HG02642 (cell line): ENCODE results near the gene CDC42EP1.
"Not testable (repeated sequence)": the region's sequence is repeated elsewhere in the genome, so short reads cannot be mapped to it uniquely, and the experiment has no call there.

Experiments
- ATAC-seq: cut with Tn5 transposase; IDR thresholded peaks from one replicate; pipeline ENCODE4 v1.9.1; 2021; ENCODE audit warnings: mild to moderate bottlenecking; ENCODE audit not compliant: unreplicated experiment, poor library complexity

The CDC42EP1 gene, protein sequence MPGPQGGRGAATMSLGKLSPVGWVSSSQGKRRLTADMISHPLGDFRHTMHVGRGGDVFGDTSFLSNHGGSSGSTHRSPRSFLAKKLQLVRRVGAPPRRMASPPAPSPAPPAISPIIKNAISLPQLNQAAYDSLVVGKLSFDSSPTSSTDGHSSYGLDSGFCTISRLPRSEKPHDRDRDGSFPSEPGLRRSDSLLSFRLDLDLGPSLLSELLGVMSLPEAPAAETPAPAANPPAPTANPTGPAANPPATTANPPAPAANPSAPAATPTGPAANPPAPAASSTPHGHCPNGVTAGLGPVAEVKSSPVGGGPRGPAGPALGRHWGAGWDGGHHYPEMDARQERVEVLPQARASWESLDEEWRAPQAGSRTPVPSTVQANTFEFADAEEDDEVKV

DNA sequence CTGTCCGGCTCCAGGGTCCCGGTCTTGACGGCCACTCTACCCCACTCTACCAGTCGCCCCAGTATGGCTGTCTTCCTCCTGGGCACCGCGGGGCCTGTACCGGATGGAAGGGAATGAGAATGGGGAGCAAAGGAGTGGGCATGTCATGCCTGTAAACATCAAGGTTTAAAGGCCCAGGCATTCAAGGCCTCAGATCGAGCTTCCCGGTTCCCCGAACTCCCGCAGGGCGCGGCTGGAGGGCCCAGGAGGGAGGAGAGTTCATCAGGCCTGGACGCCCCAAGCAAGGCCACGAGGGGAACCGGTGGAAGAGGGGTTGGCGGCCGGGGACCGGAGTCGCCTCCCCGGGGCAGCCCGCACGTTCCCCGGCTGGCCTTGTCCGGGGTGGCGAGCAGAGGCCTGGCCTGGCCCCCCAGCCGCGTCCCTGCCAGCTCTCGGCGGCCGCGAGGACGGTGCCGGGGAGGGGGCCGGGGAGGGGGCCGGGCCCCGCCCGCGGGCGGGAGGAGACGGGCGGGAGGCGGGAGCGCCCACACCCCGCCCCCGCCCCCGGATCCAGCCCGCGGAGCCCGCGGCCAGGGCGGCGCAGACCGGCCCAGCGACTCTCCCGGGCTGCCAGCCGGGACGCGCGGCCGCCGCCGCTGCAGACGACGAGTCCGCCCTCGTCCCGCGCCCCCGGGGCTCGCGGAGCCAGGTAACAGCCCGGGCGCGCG lies at the start of gene CDC42EP1:
CDC42EP1 (plus strand) TSS at position 580 of the 707 bp plus-strand sequence. CDS start 5,870 bp downstream, outside the sequence.
- ATAC-seq, result no peak

DNA sequence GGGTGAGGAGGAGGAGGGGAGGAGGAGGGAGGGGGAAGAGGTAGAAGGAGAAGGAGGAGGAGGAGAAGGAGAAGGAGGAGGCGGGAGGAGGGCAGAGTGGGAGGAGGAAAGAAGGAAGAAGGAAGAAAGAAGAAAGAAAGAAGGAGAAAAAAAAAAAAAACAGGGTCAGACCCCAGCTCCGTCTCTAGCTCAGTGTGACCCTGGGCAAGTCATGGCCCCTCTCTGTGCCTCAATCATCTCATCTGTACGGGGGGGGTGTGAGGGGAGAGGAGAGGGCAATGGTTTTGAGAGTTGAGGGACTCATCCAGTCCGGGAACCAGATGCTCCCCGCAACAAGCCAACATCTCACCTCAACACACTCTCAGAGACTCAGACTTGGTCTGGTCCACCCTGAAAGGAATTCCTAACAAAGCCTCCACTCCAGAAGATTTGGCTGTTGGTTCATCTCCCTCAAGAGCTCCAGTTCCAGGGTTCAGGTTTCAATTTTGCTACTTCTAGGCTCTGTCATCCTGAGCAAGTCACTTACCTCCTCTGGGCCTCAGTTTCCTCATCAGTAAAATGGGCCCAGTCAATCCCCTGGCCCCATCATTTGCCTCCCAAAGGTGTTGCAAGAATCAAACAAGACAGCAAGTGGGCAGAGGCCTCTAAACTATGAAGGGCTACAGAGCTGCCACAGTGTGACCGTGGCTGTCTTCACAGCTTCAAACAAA lies 48.7 kb upstream of the CDC42EP1 start:
- ATAC-seq, result no peak

DNA sequence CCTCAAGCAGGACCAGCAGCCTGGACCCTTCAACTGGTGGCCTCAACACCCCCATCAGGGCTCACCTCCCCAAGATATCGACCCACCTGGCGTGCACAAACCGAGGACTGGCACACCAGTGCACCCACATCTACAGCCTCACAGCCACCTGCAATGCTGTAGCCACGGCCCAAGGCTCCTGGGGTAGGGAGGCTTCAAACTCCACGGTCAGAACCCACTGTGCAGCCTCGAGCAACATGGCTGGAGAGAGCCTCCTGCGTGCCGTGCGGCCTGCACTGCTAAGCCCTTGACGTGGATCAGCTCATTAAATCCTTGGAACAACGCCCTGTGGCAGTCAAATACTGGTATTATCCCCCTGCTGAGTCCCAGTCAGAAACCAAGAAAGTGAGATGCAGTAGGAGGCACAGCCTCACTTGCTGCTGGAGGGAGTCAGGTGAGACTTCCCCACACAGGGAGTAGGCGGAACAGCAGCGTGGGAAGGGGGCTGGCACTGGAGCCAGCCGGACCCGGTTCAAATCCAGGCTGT lies 45.7 kb upstream of the CDC42EP1 start:
- no peak for ATAC-seq

DNA sequence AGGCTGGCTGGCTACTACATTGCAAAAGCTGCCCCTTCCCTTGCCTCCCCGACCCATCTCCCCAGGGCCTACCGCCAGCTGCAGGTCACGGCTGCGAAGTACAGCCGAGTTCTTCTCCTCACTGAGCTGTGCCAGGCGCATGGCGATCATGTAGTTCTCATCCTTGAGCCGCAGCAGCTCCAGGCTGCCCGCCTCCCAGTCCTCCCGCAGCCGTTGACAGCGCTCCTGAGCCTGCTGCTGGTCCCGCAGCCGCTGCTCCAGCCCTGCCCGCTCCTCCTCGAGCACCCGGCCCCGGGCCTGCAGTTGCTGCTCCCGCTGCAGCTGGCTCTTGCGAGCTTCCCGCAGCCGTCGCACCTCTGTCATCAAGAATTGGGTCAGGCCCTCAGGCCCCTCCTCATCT lies 44.4 kb upstream of the CDC42EP1 start:
- ATAC-seq, result no peak

DNA sequence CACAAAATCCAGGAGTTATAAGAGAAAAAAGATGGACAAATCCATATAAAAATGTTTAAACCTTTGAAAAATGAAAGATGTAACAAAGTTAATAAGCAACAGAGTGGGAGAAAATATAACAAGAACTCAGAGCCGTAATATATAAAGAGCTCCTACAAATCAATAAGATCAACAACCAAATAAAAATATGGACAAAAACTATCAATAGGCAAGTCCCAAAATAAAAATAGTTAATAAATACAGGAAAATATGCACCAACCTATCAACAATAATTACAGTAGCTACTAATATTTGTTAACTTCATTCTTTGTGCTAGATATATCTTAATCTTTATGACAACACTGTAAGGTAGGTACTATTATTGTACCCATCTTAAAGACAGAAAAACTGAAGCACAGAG lies 43.8 kb upstream of the CDC42EP1 start:
- ATAC-seq, result no peak

DNA sequence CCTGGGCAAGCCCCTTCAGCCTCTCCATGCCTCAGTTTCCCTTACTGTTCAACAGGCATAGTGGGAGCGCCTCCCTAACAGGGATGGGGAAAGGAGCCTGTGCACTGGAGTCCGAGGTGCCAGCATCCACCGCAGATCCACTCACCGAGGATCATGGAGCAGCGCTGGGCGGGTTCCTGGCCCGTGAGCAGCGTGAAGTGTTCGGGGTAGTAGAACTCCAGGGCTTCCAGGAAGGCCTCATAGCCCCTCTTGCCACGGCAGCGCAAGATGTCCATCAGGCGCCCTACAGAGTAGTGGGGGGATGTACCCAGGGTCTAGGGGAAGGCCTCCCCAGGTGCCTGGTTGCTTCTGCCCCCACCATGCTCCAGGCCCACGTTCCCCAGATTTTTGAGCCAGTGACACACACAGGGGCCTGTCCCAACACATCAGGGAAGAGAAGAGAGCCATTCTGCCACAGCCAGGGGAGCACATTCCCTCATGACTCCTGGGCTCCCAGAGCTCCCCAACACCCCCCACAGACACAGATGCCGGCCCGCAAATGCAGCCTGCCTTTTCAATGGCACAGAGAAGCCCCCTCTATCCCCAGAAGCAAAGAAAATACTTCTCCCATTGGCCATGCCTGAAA lies 42.3 kb upstream of the CDC42EP1 start:
- no peak for ATAC-seq

DNA sequence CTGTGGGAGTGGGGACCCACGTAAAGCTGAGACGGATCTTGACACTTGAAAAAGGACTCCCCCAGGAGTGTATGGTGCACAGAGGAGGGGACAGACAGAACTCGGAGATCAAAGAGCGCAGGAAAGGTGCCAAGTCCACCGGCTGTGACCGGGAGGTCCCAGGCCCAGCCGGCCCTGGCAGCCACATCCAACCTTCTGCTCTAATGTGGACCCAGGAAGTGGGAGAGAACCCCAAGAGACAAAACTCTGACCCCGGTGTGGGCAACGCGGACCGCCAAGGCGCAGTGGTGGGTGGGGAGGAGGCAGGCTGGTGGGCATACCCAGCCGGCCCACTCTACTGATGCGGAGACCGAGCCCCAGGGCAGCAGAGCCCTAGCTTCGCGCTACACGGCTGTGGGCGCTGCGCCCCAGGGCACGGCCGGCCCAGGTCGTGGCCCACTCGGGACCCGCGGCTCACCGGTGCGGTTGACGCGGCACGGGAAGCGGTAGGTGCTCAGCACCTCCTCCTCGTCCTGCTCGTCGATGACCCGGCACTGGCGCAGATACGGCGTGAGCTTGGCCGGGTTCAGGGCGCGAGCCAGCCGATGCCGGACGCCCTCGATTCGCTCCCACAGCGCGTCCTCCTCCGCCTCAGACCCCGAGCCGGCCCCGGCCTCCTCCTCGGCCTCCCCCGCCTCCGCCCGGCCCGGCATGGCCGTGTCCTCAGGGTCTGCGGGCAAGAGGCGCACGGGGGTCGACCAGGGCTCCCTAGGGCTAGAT lies 41.6 kb upstream of the CDC42EP1 start:
- ATAC-seq, result no peak

DNA sequence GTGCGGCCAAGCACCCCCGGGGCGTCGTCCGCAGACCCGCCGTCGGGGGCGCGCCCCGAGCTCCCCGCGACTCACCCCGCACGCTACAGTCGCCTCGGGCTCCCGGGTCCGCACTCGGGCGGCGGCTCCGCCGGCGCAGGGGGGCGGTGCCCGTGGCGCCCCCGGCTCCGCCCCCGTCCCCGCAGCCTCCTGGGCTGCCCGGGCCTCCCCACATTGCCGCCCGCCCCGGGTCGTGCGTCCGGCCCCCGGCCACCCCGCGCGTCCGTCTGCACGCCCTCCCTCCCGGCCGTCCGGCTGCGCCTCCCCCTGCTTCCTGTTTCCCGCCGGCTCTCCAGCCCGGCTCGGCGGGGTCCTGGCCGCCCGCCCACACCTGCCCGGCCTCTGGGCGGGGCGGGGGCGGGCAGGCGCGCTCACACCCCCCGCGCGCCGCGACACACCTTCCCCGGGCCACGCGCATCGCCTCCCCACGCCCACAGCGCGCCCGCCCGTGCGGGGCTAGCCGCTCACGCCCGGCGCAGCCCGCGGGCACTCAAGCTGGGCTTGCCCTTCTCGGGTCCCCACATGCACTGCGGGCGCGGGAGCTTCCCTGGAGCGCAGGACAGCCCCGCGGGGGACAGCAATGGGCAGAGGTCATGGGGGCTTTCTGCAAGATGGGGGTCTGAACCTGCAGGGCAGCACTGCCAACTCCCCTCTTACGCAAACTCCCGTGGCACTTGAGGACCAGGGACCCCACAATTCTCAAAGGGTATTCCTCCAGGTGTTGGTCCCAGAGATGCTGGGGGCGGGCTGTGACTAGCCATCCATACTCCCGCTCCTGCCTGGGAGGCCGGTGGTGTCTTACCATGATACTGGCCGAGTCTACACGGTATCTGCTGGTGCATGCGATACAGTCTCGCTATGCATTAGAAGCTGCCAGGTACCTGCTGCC lies 40.7 kb upstream of the CDC42EP1 start, which contains the start of gene CARD10:
CARD10 (minus strand) TSS at position 148 of the 928 bp plus-strand sequence. CDS start 215 bp downstream, outside the sequence.
- ATAC-seq, result no peak

DNA sequence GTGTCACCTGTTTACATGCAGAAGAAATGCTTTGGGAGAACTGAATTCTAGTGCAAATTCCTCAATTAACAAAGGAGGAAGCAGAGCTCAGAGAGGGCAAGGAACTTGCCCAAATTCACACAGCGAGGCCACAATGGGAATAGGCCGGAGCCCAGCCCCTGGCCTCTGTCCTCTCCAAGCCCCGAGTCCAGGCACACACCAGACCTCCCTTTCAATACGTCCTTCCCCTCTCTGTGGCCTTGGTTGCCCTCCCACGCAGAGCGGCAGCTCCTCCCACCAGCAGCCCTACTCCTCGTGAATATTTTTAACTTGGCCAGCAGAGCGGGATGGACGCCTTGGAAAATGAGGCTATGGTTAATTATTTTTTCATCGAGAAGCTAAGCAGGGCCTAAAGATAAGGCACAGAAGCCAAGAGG lies 39.5 kb upstream of the CDC42EP1 start:
- no peak for ATAC-seq

DNA sequence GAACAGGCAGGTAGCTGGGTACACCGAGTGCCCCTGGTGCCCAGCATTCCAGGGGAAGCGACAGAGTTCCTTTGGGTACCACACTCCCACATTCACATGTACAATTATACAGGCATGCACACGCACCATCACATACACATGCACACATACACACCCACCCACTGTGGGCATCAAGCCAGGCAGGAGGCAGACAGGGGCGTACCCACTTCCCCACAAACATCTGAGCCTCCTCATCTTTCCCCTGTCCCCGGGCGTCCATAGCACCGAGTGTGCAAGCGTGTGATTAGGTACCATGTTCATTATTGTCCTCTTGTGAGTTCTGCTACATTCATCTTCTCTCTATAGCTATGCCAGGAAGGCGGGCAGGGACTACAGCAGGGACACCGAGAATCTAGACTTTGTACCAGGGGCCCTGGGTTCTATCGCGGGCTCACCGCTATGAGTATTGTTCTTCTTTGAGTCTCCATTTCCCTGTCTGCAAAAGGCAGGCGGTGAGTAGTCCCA lies 39.0 kb upstream of the CDC42EP1 start:
- ATAC-seq, result no peak

DNA sequence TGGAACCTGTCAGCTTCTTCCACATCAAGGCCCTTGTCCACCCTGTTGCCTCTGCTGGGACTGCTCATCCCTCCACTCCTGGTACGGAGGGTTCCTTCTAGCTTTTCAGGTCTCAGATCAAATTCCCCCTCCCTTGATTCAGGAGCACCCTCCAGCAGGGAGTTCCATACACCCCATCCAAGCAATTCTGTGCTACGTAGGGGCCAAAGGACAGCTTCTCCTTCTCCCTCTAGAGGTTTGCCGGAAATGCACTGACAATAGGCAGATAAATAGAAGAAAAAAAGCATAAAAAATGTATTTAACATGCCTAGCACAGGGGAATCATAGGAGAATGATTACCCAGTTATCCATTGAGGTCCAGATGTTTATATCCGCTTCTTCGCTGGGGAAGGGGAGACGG lies 37.8 kb upstream of the CDC42EP1 start:
- no peak for ATAC-seq

DNA sequence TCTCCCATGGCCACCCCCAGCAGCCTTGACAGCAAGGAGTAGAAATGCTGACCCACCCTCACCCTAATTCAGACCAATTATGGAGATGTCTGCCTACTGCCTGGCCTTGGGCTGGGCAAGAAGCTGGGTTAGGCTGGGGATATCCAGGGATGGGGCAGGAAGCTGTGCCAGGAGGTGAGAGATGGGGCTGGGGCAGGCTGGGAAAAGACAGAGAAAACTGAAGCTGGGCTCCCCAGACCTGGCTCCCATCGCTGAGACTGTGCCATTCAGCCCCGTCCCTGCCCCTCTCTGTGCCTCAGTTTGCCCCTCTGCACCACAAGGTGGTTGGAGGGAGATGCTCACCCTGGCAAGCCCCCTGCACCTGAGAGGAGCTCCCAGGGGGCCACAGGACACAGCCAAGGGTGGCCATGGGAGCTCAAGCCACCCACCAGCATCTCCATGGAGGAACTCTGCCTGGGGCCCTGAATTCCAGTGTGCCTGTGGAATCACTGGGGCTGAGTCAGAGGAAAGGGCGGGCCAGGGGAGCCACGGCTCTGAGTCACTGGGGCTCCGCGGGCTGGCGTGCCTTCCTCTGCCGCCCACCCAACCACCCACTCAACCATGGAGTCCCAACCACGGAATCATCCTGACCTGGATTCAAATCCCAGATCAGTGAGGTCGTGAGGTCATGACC lies 35.1 kb upstream of the CDC42EP1 start:
- ATAC-seq, result no peak

DNA sequence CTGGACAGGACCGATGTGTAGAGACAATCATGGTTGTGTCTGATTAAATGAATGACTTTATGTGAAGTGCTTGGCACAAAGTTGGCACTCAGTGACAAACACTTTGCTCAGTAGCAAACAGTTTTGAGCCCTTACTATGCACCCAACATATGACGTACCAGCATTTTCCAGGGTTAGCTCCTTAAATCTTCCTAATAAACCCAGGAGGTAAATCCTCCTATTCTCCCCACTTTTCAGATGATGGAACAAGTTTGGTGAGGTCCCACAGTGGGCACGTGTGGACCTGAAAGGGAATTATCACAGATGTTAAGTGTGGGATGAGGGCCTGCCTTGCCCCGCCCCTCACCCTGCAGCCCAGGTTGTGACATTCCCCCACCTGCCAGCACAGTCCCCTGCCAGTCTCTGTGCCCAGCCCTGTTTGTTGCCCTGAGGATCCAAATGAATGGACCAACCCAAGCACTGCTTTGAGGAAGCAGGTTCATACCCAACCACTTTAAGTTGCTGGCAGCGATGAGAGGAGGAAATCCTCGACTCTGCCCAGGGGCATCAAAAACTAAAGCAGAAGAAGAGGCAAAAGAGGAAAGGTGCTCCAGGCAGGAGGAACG lies 34.4 kb upstream of the CDC42EP1 start:
- no peak for ATAC-seq

DNA sequence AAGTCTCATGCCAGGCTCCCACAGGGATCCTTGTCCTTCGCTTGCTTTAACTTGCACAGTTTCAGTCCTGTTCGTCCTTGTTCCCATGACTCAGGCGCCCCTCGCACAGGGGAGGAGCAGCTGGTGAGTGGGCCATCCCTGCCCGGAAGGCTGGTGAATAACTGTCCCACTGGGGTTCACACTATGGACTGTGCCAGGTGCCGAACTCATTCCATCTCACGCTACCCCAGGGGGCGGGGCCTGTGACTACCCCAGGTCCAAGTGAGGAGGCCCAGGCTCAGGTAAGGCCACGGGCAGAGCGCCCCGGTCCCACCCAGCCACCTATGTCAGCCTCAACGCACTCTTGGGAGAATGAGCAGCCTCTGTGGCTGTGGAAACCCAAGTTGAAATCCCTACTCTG lies 33.9 kb upstream of the CDC42EP1 start:
- ATAC-seq, result no peak

DNA sequence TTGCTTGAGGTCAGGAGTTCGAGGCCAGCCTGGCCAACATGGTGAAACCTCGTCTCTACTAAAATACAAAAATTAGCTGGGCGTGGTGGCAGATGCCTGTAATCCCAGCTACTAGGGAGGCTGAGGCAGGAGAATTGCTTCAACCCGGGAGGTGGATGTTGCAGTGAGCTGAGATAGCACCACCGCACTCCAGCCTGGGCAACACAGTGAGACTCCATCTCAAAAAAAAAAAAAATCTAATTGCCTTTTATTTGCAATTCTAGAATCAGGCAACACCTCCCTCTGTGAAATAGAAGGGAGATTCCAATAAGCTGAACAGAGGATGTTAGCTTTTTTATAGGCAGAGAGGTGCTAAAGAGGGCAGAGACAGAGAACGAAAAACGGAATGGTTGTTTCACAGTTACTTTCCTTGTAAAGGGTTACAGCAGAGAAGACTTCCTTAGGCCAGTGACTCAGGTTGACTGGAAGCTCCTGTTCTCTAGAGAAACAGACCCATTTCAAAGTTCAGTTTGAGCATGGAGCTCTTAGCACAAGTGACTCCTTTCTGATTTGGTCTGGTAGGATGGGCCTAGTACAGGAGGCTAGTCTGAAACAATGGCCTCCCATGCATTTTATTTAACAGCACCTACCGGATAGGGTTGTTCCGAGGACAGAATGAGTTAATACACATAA lies 33.1 kb upstream of the CDC42EP1 start:
- ATAC-seq, result not testable (repeated sequence)

DNA sequence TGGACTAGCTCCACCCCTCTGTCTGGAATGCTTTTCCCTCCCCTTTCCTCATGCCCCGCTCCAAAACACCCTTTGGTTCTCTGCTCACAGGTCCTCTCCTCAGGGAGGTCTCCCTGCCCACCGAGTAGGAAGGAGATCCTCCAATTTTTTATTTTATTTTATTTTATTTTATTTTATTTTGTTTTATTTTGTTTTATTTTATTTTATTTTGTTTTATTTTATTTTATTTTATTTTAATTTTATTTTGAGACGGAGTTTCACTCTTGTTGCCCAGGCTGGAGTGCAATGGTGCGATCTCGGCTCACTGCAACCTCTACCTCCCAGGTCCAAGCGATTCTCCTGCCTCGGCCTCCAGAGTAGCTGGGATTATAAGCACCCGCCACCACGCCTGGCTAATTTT lies 32.3 kb upstream of the CDC42EP1 start:
- not testable (repeated sequence) for ATAC-seq
